Vagina (tissue), 2 donors: Measurements from ENCODE around the gene TMEM242. TPM values are rescaled to one million over a fixed set of nuclear protein-coding genes. Genes with fewer than 3 reads are reported as not detected.

Source experiments
- DNase-seq, 2 donors: peaks; one replicate each; pipeline ENCODE4 v3.0.0-alpha.2; 2017; ENCODE audit errors: extremely low spot score in 2 of 2
- H3K27ac ChIP-seq: fragments of 200-600 bp; sonication (generic); one replicate; pipeline ENCODE4 v1.5.1; 2019
- H3K27me3 ChIP-seq: fragments of 200-600 bp; sonication (generic); one replicate; pipeline ENCODE4 v1.5.1; 2019
- H3K36me3 ChIP-seq, 2 donors: fragments of 200-600 bp; sonication (generic); one replicate each; pipeline ENCODE4 v1.5.1; 2017 to 2019
- H3K4me1 ChIP-seq: fragments of 200-600 bp; sonication (generic); one replicate; pipeline ENCODE4 v1.5.1; 2019
- H3K4me3 ChIP-seq, 2 donors: fragments of 200-600 bp; sonication (generic); 1 replicate in 1 of 2; 2 replicates in 1 of 2; pipeline ENCODE4 v1.5.1; 2016 to 2019
- H3K9me3 ChIP-seq: fragments of 200-600 bp; sonication (generic); one replicate; pipeline ENCODE4 v1.5.1; 2019
- POLR2A ChIP-seq, 2 donors: fragments of 450-650 bp; IDR thresholded peaks; one replicate each; pipeline ENCODE4 v1.6.1; 2017; ENCODE audit warnings: antibody characterized with exemption in 2 of 2, mild to moderate bottlenecking in 2 of 2, moderate library complexity in 2 of 2
- POLR2AphosphoS5 ChIP-seq, 2 donors: sonication (generic); formaldehyde crosslinking; IDR thresholded peaks; one replicate each; pipeline ENCODE4 v1.9.0; 2017; ENCODE audit warnings: antibody characterized with exemption in 2 of 2, mild to moderate bottlenecking in 2 of 2, low read depth in 1 of 2; ENCODE audit not compliant: insufficient read depth in 1 of 2
- intact Hi-C: fragments of 100-400 bp; cut with DNase I; formaldehyde crosslinking; loops from one replicate; pipeline ENCODE4 v1.15.1; 2023
- total RNA-seq: library from RNA; depleted of rRNA; stranded (reverse); fragments of >200 nt; gene quantifications from one replicate; pipeline ENCODE4 v1.2.3, GENCODE V29; 2016
- TF ChIP-seq, protein P1 (sequence below), 3 experiments: fragments of 450-650 bp in 2 of 3; fragments of 200-600 bp in 1 of 3; sonication (generic) in 1 of 3; IDR thresholded peaks; one replicate each; pipeline ENCODE4 v1.5.1; 2017 to 2019; ENCODE audit warnings: antibody characterized with exemption in 3 of 3, mild to moderate bottlenecking in 2 of 3, moderate library complexity in 2 of 3

The TMEM242 gene
- total RNA-seq, 1 donor from 2014 or later, result 6.1 TPM

DNA sequence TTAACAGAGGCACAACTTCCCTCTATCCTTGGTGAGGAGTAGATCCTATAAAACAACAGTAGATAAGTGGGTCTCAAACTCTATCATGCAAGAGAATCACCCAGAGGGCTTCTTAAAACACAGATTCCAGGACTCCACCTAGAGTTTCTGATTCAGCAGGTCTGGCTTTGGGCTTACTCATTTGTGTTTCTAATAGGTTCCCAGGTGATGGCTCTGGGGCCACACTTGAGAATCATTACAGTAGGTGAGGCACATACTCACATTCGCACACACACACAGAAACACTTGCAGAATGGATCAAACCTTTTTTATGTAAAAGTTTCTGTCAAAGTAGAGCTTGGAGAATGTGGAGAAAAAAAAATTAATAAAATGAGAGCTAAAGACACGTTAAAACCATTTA is 52.4 kb downstream of the TMEM242 start:
- Histone ChIP-seq H3K4me1 (peaks cover 47% of the 10 kb centered on the region), H3K27me3 (no peaks in the 10 kb centered on the region), H3K9me3 (no peaks in the 10 kb centered on the region), H3K36me3 (no peaks in the 10 kb centered on the region), H3K27ac (no peak overlapping the region), H3K4me3 (no peak overlapping the region)
- intact Hi-C loops, result loop anchor here (10.0 kb wide), 1 partner anchor 226 kb away; no protein-coding TSS in a partner anchor
- no peak for TF ChIP-seq POLR2AphosphoS5 (IDR thresholded peaks at IDR 0.05; ENCODE audit: insufficient read depth in 1 of 2, low read depth in 1 of 2)
- TF ChIP-seq, protein P1, sequence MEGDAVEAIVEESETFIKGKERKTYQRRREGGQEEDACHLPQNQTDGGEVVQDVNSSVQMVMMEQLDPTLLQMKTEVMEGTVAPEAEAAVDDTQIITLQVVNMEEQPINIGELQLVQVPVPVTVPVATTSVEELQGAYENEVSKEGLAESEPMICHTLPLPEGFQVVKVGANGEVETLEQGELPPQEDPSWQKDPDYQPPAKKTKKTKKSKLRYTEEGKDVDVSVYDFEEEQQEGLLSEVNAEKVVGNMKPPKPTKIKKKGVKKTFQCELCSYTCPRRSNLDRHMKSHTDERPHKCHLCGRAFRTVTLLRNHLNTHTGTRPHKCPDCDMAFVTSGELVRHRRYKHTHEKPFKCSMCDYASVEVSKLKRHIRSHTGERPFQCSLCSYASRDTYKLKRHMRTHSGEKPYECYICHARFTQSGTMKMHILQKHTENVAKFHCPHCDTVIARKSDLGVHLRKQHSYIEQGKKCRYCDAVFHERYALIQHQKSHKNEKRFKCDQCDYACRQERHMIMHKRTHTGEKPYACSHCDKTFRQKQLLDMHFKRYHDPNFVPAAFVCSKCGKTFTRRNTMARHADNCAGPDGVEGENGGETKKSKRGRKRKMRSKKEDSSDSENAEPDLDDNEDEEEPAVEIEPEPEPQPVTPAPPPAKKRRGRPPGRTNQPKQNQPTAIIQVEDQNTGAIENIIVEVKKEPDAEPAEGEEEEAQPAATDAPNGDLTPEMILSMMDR (IDR thresholded peaks at IDR 0.05), result no peak
- no peak for TF ChIP-seq POLR2A (IDR thresholded peaks at IDR 0.05)
- DNase-seq, result no peak

GRCh38 chr6:157270308-157270707 is 53.0 kb downstream of the TMEM242 start:
- DNase-seq, result no peak
- Histone ChIP-seq H3K4me3 (no peak overlapping the region), H3K36me3 (no peaks in the 10 kb centered on the region), H3K27ac (no peak overlapping the region), H3K9me3 (no peaks in the 10 kb centered on the region), H3K27me3 (no peaks in the 10 kb centered on the region), H3K4me1 (peaks cover 43% of the 10 kb centered on the region)
- TF ChIP-seq POLR2AphosphoS5 (IDR thresholded peaks at IDR 0.05; ENCODE audit: insufficient read depth in 1 of 2, low read depth in 1 of 2), result no peak
- TF ChIP-seq, protein P1 (IDR thresholded peaks at IDR 0.05), result no peak
- no peak for TF ChIP-seq POLR2A (IDR thresholded peaks at IDR 0.05)
- intact Hi-C loops, result loop anchor here (10.0 kb wide), 1 partner anchor 226 kb away; no protein-coding TSS in a partner anchor

DNA sequence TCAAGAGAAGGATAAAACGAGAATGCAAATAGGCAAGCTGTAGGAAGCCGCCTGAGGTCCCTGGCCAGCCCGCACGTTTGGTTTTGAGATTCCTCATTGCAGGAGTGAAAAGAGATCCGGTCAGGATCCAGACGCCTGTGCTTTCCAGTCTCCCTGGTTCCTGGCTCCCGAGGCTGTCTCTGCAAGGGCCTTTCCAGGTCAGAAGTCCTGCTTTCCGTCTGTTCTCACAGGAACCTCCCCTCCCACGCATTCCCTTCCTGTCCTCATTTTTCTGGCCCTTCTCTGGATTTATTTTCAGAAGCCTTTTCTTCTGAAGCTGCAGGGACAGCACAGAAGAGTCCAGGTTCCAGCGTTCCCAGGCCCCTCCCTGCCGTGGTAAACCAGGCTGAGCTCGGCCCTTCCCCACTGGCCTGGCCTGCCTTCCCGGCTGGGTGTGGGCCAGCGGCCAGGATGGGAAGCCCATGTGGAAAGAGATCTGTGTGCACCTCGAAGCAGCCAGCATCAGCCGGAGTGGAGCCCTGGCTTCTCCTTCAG is 54.0 kb downstream of the TMEM242 start:
- peak overlapping the region; percentile 67 for H3K27ac ChIP-seq
- TF ChIP-seq, protein P1 (IDR thresholded peaks at IDR 0.05), result no peak
- TF ChIP-seq POLR2AphosphoS5 (IDR thresholded peaks at IDR 0.05; ENCODE audit: insufficient read depth in 1 of 2, low read depth in 1 of 2), result peak; percentile 72 to 78
- TF ChIP-seq POLR2A (IDR thresholded peaks at IDR 0.05), result no peak
- H3K36me3 ChIP-seq, result no peaks in the 10 kb centered on the region
- intact Hi-C loops, result no loop called here
- H3K4me3 ChIP-seq, result no peak overlapping the region
- peaks cover 37% of the 10 kb centered on the region for H3K4me1 ChIP-seq
- H3K27me3 ChIP-seq, result no peaks in the 10 kb centered on the region
- H3K9me3 ChIP-seq, result no peaks in the 10 kb centered on the region
- peak in 1 of 2 donors; percentile 97 for DNase-seq

DNA sequence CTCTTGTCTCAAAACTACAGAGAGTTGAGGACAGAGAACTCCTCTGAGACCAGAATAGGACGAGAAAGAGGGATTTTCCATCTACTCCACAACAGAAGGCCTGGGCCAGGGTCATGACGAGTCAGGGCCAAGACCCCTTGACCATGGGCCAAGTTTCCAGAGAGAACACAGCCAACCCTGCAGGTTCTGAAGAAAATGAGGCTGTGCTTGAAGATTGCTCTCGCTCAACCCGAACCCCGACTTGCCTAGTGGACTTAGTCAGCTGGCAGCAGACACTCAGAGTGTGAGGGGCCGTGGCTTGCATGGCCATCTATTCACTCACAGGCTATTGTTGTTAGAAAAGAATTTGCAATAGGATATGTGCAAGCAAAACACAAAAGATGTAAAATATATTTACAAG is 54.5 kb downstream of the TMEM242 start:
- H3K9me3 ChIP-seq, result no peaks in the 10 kb centered on the region
- H3K27me3 ChIP-seq, result no peaks in the 10 kb centered on the region
- TF ChIP-seq, protein P1 (IDR thresholded peaks at IDR 0.05), result no peak
- TF ChIP-seq POLR2AphosphoS5 (IDR thresholded peaks at IDR 0.05; ENCODE audit: insufficient read depth in 1 of 2, low read depth in 1 of 2) (no peak), POLR2A (IDR thresholded peaks at IDR 0.05) (no peak)
- no peak for DNase-seq
- H3K4me3 ChIP-seq, result no peak overlapping the region
- no peaks in the 10 kb centered on the region for H3K36me3 ChIP-seq
- intact Hi-C loops, result no loop called here
- peak overlapping the region; percentile 67 for H3K27ac ChIP-seq
- peaks cover 32% of the 10 kb centered on the region for H3K4me1 ChIP-seq

GRCh38 chr6:157268396-157268795 is 54.9 kb downstream of the TMEM242 start:
- Histone ChIP-seq H3K4me1 (peaks cover 28% of the 10 kb centered on the region), H3K9me3 (no peaks in the 10 kb centered on the region), H3K27ac (peak overlapping the region; percentile 67), H3K4me3 (no peak overlapping the region), H3K27me3 (no peaks in the 10 kb centered on the region), H3K36me3 (no peaks in the 10 kb centered on the region)
- DNase-seq, result no peak
- intact Hi-C loops, result no loop called here
- TF ChIP-seq POLR2AphosphoS5 (IDR thresholded peaks at IDR 0.05; ENCODE audit: insufficient read depth in 1 of 2, low read depth in 1 of 2), result no peak
- TF ChIP-seq, protein P1 (IDR thresholded peaks at IDR 0.05), result no peak
- no peak for TF ChIP-seq POLR2A (IDR thresholded peaks at IDR 0.05)
